Measurements from ENCODE around the gene C4B. TPM values are rescaled to one million over a fixed set of nuclear protein-coding genes. Genes with fewer than 3 reads are reported as not detected.
"Not testable (repeated sequence)": the region's sequence is repeated elsewhere in the genome, so short reads cannot be mapped to it uniquely, and the experiment has no call there.

C4B gene
- polyA plus RNA-seq, 2 donors: 5.3 to 15.0 TPM

DNA sequence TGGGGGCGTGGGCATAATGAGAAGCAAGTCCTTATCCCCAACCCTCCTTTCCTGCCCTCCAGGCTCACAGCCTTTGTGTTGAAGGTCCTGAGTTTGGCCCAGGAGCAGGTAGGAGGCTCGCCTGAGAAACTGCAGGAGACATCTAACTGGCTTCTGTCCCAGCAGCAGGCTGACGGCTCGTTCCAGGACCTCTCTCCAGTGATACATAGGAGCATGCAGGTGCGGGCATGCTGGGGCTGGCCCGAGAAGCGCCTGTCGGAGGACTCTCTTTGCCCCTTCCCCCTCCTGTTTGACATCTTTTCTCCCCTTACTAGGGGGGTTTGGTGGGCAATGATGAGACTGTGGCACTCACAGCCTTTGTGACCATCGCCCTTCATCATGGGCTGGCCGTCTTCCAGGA, 14.0 kb downstream of the C4B start:
- not testable (repeated sequence) for H3K4me3 ChIP-seq (ENCODE audit: low read depth in 1 of 2, low read length in 2 of 2); H3K36me3 ChIP-seq (ENCODE audit: control insufficient read depth in 2 of 2, insufficient read depth in 2 of 2, low read length in 1 of 2); H3K27me3 ChIP-seq (ENCODE audit: control insufficient read depth in 1 of 2, insufficient read depth in 2 of 2, low read length in 2 of 2); H3K27ac ChIP-seq (ENCODE audit: low read depth in 2 of 2, low read length in 1 of 2); H3K4me1 ChIP-seq (ENCODE audit: control insufficient read depth in 2 of 2, insufficient read depth in 2 of 2, low read length in 1 of 2); H3K9me3 ChIP-seq (ENCODE audit: control insufficient read depth in 2 of 2, insufficient read depth in 1 of 2, low read depth in 1 of 2, low read length in 1 of 2)
- WGBS, 2 donors: 45 to 76% methylated on average over 5 to 6 of the region's 10 CpGs

DNA sequence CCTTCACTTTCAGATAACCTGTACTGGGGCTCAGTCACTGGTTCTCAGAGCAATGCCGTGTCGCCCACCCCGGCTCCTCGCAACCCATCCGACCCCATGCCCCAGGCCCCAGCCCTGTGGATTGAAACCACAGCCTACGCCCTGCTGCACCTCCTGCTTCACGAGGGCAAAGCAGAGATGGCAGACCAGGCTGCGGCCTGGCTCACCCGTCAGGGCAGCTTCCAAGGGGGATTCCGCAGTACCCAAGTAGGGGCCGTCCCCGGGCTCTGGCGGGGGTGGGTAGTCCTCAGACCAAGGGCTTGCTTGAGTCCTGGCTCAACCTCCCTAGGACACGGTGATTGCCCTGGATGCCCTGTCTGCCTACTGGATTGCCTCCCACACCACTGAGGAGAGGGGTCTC, 15.0 kb downstream of the C4B start:
- not testable (repeated sequence) for H3K9me3 ChIP-seq (ENCODE audit: control insufficient read depth in 2 of 2, insufficient read depth in 1 of 2, low read depth in 1 of 2, low read length in 1 of 2)
- WGBS, 2 donors: 86 to 87% methylated on average over 6 to 8 of the region's 14 CpGs

DNA sequence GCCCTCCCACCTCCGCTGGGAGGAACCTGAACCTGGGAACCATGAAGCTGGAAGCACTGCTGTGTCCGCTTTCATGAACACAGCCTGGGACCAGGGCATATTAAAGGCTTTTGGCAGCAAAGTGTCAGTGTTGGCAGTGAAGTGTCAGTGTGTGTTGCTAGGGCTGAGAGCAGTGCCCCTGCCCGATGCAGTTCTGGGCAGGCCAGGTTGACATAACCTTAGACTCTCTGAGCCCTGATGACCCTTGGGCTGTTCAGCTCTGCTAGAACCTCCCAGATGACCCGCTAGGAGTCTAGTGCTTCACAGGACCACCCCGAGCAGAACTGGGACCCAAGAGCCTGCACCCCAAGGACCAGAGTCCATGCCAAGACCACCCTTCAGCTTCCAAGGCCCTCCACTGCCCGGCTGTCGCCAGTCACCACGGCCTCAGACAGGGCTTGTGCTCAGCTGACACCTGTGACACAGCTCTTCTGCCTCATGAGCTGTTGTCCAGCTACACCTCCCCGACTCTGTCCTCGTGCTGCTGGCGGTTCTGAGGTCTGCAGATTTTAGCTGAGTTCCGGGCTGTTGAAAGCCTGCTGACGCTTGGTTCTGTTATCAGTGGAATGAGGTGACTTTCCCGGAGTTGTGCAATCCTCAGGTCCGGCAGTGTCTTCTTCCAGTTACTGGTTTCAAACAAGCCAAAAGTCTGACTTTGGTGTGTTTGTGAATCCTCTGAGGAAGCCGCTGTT, 20.9 kb downstream of the C4B start:
- H3K9me3 ChIP-seq (ENCODE audit: control insufficient read depth in 2 of 2, insufficient read depth in 1 of 2, low read depth in 1 of 2, low read length in 1 of 2); H3K36me3 ChIP-seq (ENCODE audit: control insufficient read depth in 2 of 2, insufficient read depth in 2 of 2, low read length in 1 of 2); H3K27ac ChIP-seq (ENCODE audit: low read depth in 2 of 2, low read length in 1 of 2); H3K27me3 ChIP-seq (ENCODE audit: control insufficient read depth in 1 of 2, insufficient read depth in 2 of 2, low read length in 2 of 2); H3K4me3 ChIP-seq (ENCODE audit: low read depth in 1 of 2, low read length in 2 of 2); H3K4me1 ChIP-seq (ENCODE audit: control insufficient read depth in 2 of 2, insufficient read depth in 2 of 2, low read length in 1 of 2): not testable (repeated sequence)
- WGBS, 2 donors: no CpG with 5 or more reads among the region's 16 CpGs

More for the DNA sequence above, 15.0 kb downstream of the C4B start:
- not testable (repeated sequence) for H3K27me3 ChIP-seq (ENCODE audit: control insufficient read depth in 1 of 2, insufficient read depth in 2 of 2, low read length in 2 of 2); H3K27ac ChIP-seq (ENCODE audit: low read depth in 2 of 2, low read length in 1 of 2); H3K4me3 ChIP-seq (ENCODE audit: low read depth in 1 of 2, low read length in 2 of 2); H3K36me3 ChIP-seq (ENCODE audit: control insufficient read depth in 2 of 2, insufficient read depth in 2 of 2, low read length in 1 of 2); H3K4me1 ChIP-seq (ENCODE audit: control insufficient read depth in 2 of 2, insufficient read depth in 2 of 2, low read length in 1 of 2)

GRCh38 chr6:32037136-32037535, 22.5 kb downstream of the C4B start:
- not testable (repeated sequence) for H3K9me3 ChIP-seq (ENCODE audit: control insufficient read depth in 2 of 2, insufficient read depth in 1 of 2, low read depth in 1 of 2, low read length in 1 of 2); H3K27ac ChIP-seq (ENCODE audit: low read depth in 2 of 2, low read length in 1 of 2); H3K36me3 ChIP-seq (ENCODE audit: control insufficient read depth in 2 of 2, insufficient read depth in 2 of 2, low read length in 1 of 2); H3K4me1 ChIP-seq (ENCODE audit: control insufficient read depth in 2 of 2, insufficient read depth in 2 of 2, low read length in 1 of 2); H3K27me3 ChIP-seq (ENCODE audit: control insufficient read depth in 1 of 2, insufficient read depth in 2 of 2, low read length in 2 of 2); H3K4me3 ChIP-seq (ENCODE audit: low read depth in 1 of 2, low read length in 2 of 2)
- 78% methylated on average over 4 to 5 of the region's 5 CpGs for WGBS, 2 donors

DNA sequence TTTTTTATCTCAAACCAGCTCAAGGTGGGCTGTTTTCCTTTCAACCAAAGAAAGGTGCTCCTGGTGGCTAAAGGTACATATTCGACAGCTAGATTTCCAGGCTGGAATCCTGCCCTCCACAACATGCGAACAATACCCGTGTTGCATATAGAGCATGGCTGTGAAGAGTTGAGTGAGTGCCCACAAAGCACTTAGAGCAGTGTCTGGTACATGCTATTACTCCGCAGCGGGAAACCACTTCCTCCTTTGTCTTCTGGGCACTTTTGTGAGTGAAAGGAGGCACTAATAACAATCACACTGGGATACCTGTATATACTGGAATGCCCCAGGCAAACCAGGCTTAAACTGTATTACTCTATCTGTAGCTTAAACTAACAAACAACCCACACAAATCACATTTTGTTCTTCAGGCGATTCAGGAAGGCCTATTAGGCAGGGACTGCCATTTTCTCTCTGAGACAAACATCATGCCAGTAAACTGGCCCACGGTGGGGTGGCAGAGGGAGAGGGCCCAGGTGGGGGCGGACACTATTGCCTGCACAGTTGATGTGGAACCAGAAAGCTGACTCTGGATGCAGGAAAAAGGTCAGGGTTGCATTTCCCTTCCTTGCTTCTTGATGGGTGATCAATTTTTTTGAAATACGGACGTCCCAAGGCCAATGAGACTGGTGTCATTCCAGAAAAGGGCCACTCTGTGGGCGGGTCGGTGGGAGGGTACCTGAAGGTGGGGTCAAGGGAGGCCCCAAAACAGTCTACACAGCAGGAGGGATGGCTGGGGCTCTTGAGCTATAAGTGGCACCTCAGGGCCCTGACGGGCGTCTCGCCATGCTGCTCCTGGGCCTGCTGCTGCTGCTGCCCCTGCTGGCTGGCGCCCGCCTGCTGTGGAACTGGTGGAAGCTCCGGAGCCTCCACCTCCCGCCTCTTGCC, 23.3 kb downstream of the C4B start, which contains the start of gene CYP21A2:
Gene CYP21A2 (plus strand): TSS at position 818 of the 927 bp plus-strand sequence. CDS start 8 bp downstream, at position 826.
- 65 to 76% methylated on average over 11 to 15 of the region's 19 CpGs for WGBS, 2 donors
- not testable (repeated sequence) for H3K4me3 ChIP-seq (ENCODE audit: low read depth in 1 of 2, low read length in 2 of 2); H3K9me3 ChIP-seq (ENCODE audit: control insufficient read depth in 2 of 2, insufficient read depth in 1 of 2, low read depth in 1 of 2, low read length in 1 of 2); H3K4me1 ChIP-seq (ENCODE audit: control insufficient read depth in 2 of 2, insufficient read depth in 2 of 2, low read length in 1 of 2); H3K36me3 ChIP-seq (ENCODE audit: control insufficient read depth in 2 of 2, insufficient read depth in 2 of 2, low read length in 1 of 2); H3K27ac ChIP-seq (ENCODE audit: low read depth in 2 of 2, low read length in 1 of 2); H3K27me3 ChIP-seq (ENCODE audit: control insufficient read depth in 1 of 2, insufficient read depth in 2 of 2, low read length in 2 of 2)

DNA sequence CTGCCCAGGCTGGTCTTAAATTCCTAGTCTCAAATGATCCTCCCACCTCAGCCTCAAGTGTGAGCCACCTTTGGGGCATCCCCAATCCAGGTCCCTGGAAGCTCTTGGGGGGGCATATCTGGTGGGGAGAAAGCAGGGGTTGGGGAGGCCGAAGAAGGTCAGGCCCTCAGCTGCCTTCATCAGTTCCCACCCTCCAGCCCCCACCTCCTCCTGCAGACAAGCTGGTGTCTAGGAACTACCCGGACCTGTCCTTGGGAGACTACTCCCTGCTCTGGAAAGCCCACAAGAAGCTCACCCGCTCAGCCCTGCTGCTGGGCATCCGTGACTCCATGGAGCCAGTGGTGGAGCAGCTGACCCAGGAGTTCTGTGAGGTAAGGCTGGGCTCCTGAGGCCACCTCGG, 24.3 kb downstream of the C4B start:
- H3K4me3 ChIP-seq (ENCODE audit: low read depth in 1 of 2, low read length in 2 of 2): not testable (repeated sequence)

GRCh38 chr6:32039321-32040274, 25.0 kb downstream of the C4B start:
- not testable (repeated sequence) for H3K4me3 ChIP-seq (ENCODE audit: low read depth in 1 of 2, low read length in 2 of 2); H3K4me1 ChIP-seq (ENCODE audit: control insufficient read depth in 2 of 2, insufficient read depth in 2 of 2, low read length in 1 of 2); H3K36me3 ChIP-seq (ENCODE audit: control insufficient read depth in 2 of 2, insufficient read depth in 2 of 2, low read length in 1 of 2); H3K27ac ChIP-seq (ENCODE audit: low read depth in 2 of 2, low read length in 1 of 2); H3K27me3 ChIP-seq (ENCODE audit: control insufficient read depth in 1 of 2, insufficient read depth in 2 of 2, low read length in 2 of 2); H3K9me3 ChIP-seq (ENCODE audit: control insufficient read depth in 2 of 2, insufficient read depth in 1 of 2, low read depth in 1 of 2, low read length in 1 of 2)
- 73 to 79% methylated on average over 17 to 23 of the region's 24 CpGs for WGBS, 2 donors

More for the DNA sequence above, 24.3 kb downstream of the C4B start:
- H3K27me3 ChIP-seq (ENCODE audit: control insufficient read depth in 1 of 2, insufficient read depth in 2 of 2, low read length in 2 of 2); H3K36me3 ChIP-seq (ENCODE audit: control insufficient read depth in 2 of 2, insufficient read depth in 2 of 2, low read length in 1 of 2); H3K27ac ChIP-seq (ENCODE audit: low read depth in 2 of 2, low read length in 1 of 2); H3K4me1 ChIP-seq (ENCODE audit: control insufficient read depth in 2 of 2, insufficient read depth in 2 of 2, low read length in 1 of 2); H3K9me3 ChIP-seq (ENCODE audit: control insufficient read depth in 2 of 2, insufficient read depth in 1 of 2, low read depth in 1 of 2, low read length in 1 of 2): not testable (repeated sequence)
- WGBS, 2 donors: 74 to 86% methylated on average over 4 of the region's 5 CpGs

- WGBS, 2 donors: 81 to 87% methylated on average over 22 to 23 of the region's 43 CpGs
- not testable (repeated sequence) for H3K4me1 ChIP-seq (ENCODE audit: control insufficient read depth in 2 of 2, insufficient read depth in 2 of 2, low read length in 1 of 2); H3K4me3 ChIP-seq (ENCODE audit: low read depth in 1 of 2, low read length in 2 of 2); H3K27ac ChIP-seq (ENCODE audit: low read depth in 2 of 2, low read length in 1 of 2); H3K36me3 ChIP-seq (ENCODE audit: control insufficient read depth in 2 of 2, insufficient read depth in 2 of 2, low read length in 1 of 2); H3K27me3 ChIP-seq (ENCODE audit: control insufficient read depth in 1 of 2, insufficient read depth in 2 of 2, low read length in 2 of 2); H3K9me3 ChIP-seq (ENCODE audit: control insufficient read depth in 2 of 2, insufficient read depth in 1 of 2, low read depth in 1 of 2, low read length in 1 of 2)
These were observed 25.9 kb downstream of the C4B start for GRCh38 chr6:32040299-32041049.

- H3K4me3 ChIP-seq (ENCODE audit: low read depth in 1 of 2, low read length in 2 of 2); H3K36me3 ChIP-seq (ENCODE audit: control insufficient read depth in 2 of 2, insufficient read depth in 2 of 2, low read length in 1 of 2); H3K9me3 ChIP-seq (ENCODE audit: control insufficient read depth in 2 of 2, insufficient read depth in 1 of 2, low read depth in 1 of 2, low read length in 1 of 2); H3K27ac ChIP-seq (ENCODE audit: low read depth in 2 of 2, low read length in 1 of 2); H3K4me1 ChIP-seq (ENCODE audit: control insufficient read depth in 2 of 2, insufficient read depth in 2 of 2, low read length in 1 of 2); H3K27me3 ChIP-seq (ENCODE audit: control insufficient read depth in 1 of 2, insufficient read depth in 2 of 2, low read length in 2 of 2): not testable (repeated sequence)
- 48 to 77% methylated on average over 5 to 7 of the region's 13 CpGs for WGBS, 2 donors
These were observed 26.4 kb downstream of the C4B start for GRCh38 chr6:32041050-32041321.
